SK-N-SH (cell line): ENCODE measurements around the gene MAP7.
"Not testable (repeated sequence)": the region's sequence is repeated elsewhere in the genome, so short reads cannot be mapped to it uniquely, and the experiment has no call there.

Experiments
- JUND ChIP-seq: IDR thresholded peaks from 2 replicates; pipeline ENCODE4 v1.4.0; 2012
- POLR2AphosphoS5 ChIP-seq: IDR thresholded peaks from 2 replicates; pipeline ENCODE4 v1.6.1; 2012; ENCODE audit warnings: low read depth, low read length
- TF ChIP-seq, protein P1 (sequence below): fragments of 200-600 bp; sonication (generic); IDR thresholded peaks from 2 replicates; pipeline ENCODE4 v1.6.1; 2017; ENCODE audit warnings: antibody characterized with exemption, mild to moderate bottlenecking, moderate library complexity

DNA sequence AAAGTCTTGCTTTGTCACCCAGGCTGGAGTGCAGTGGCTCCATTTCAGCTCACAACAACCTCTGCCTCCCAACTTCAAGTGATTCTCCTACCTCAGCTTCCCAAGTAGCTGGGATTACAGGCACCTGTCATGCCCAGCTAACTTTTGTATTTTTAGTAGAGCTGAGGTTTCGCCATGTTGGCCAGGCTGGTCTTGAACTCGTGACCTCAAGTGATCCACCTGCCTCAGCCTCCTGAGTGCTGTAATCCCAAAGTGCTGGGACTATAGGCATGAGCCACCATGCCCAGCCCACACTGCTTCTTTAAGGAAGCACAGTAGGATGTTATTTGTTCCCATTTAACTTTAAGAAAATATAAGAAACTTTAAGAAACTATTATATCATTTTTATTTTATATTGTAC lies 35.3 kb upstream of the MAP7 start:
- TF ChIP-seq, protein P1, sequence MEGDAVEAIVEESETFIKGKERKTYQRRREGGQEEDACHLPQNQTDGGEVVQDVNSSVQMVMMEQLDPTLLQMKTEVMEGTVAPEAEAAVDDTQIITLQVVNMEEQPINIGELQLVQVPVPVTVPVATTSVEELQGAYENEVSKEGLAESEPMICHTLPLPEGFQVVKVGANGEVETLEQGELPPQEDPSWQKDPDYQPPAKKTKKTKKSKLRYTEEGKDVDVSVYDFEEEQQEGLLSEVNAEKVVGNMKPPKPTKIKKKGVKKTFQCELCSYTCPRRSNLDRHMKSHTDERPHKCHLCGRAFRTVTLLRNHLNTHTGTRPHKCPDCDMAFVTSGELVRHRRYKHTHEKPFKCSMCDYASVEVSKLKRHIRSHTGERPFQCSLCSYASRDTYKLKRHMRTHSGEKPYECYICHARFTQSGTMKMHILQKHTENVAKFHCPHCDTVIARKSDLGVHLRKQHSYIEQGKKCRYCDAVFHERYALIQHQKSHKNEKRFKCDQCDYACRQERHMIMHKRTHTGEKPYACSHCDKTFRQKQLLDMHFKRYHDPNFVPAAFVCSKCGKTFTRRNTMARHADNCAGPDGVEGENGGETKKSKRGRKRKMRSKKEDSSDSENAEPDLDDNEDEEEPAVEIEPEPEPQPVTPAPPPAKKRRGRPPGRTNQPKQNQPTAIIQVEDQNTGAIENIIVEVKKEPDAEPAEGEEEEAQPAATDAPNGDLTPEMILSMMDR, result not testable (repeated sequence)
- TF ChIP-seq POLR2AphosphoS5, JUND: not testable (repeated sequence)
